Measurements from ENCODE around the gene NRXN2.

GRCh38 chr11:64660205-64660604 is 62.8 kb downstream of the NRXN2 start:
- TF ChIP-seq CTCF (IDR thresholded peaks at IDR 0.05; ENCODE audit: insufficient read depth, low read depth, low read length) (no peak), EZH2 (IDR thresholded peaks at IDR 0.05; ENCODE audit: insufficient read depth, low read length) (no peak)

Measured in astrocyte (in vitro differentiated cells and primary cell).